Thoracic aorta (tissue), 2 donors: ENCODE measurements around the gene TRIM13. TPM values are rescaled to one million over a fixed set of nuclear protein-coding genes. Genes with fewer than 3 reads are reported as not detected.
"Not testable (repeated sequence)": the region's sequence is repeated elsewhere in the genome, so short reads cannot be mapped to it uniquely, and the experiment has no call there.

ENCODE experiments used
- ATAC-seq: fragments of 150-250 bp; one replicate; pipeline ENCODE4 v1.8.0; 2017; ENCODE audit warnings: low read depth; ENCODE audit not compliant: insufficient number of reproducible peaks, low FRiP score
- DNase-seq: peaks from one replicate; pipeline ENCODE4 v3.0.0-alpha.2; 2020; ENCODE audit warnings: low spot score
- H3K27ac ChIP-seq, 2 donors: fragments of 200-600 bp; sonication (generic); 1 replicate in 1 of 2; 2 replicates in 1 of 2; pipeline ENCODE4 v1.5.1; 2016; ENCODE audit warnings: mild to moderate bottlenecking in 2 of 2, moderate library complexity in 2 of 2
- H3K27me3 ChIP-seq: fragments of 200-600 bp; sonication (generic); replicated peaks from 2 replicates; pipeline ENCODE4 v1.6.0; 2016; ENCODE audit warnings: mild to moderate bottlenecking; ENCODE audit not compliant: insufficient read depth
- H3K36me3 ChIP-seq: fragments of 200-600 bp; sonication (generic); one replicate; pipeline ENCODE4 v1.5.1; 2016
- H3K4me1 ChIP-seq, 2 donors: fragments of 200-600 bp; sonication (generic); 1 replicate in 1 of 2; 2 replicates in 1 of 2; pipeline versions ENCODE4 v1.5.1 to v1.6.0; 2016; ENCODE audit warnings: low read depth in 2 of 2, mild to moderate bottlenecking in 1 of 2; ENCODE audit not compliant: control insufficient read depth in 1 of 2
- H3K4me3 ChIP-seq: fragments of 200-600 bp; sonication (generic); 2 replicates; pipeline ENCODE4 v1.5.1; 2016; ENCODE audit warnings: mild to moderate bottlenecking
- H3K9me3 ChIP-seq: fragments of 200-600 bp; sonication (generic); 2 replicates; pipeline ENCODE4 v1.5.1; 2016
- CTCF ChIP-seq: fragments of 200-600 bp; sonication (generic); IDR thresholded peaks from one replicate; pipeline ENCODE4 v1.5.1; 2019; ENCODE audit warnings: antibody characterized with exemption
- total RNA-seq, 2 donors: library from RNA; depleted of rRNA; stranded (reverse); fragments of >200 nt; gene quantifications; one replicate each; pipeline versions ENCODE4 v1.1.0 to v1.2.3, GENCODE V29; 2016

The TRIM13 gene
- total RNA-seq, result 10 to 100 TPM; 22.4 to 24.4 TPM

GRCh38 chr13:49996951-49997895, at the start of gene TRIM13:
Gene TRIM13, plus strand, starts transcription at chr13:49997042. Its CDS starts 14,899 bp downstream, at chr13:50011941.
- DNase-seq (peak; percentile 65), ATAC-seq (peak; percentile 72)
- Histone ChIP-seq H3K4me3 (peak within 1 kb of the TSS; percentile 97), H3K27ac (peak within 1 kb of the TSS; percentile 98 to 99), H3K4me1 (peaks cover 37 to 52% of the 10 kb centered on the region in 2 donors), H3K9me3 (no peaks in the 10 kb centered on the region), H3K27me3 (no peaks in the 10 kb centered on the region), H3K36me3 (no peaks in the 10 kb centered on the region)
- peak; percentile 62 for TF ChIP-seq CTCF

GRCh38 chr13:49948777-49949270, 48.0 kb upstream of the TRIM13 start:
- not testable (repeated sequence) for H3K27ac ChIP-seq, H3K4me1 ChIP-seq, ATAC-seq, H3K9me3 ChIP-seq, H3K36me3 ChIP-seq, H3K27me3 ChIP-seq, H3K4me3 ChIP-seq, DNase-seq

- ATAC-seq, result no peak
- no peaks in the 10 kb centered on the region for H3K9me3 ChIP-seq
- DNase-seq, result no peak
- H3K27ac ChIP-seq, result no peak overlapping the region
- H3K4me3 ChIP-seq, result no peak overlapping the region
- H3K4me1 ChIP-seq, result no peaks in the 10 kb centered on the region
- no peaks in the 10 kb centered on the region for H3K27me3 ChIP-seq
- H3K36me3 ChIP-seq, result no peaks in the 10 kb centered on the region
- TF ChIP-seq CTCF, result no peak
Observed at GRCh38 chr13:49951754-49952535, 44.9 kb upstream of the TRIM13 start.

- Histone ChIP-seq H3K9me3 (no peaks in the 10 kb centered on the region), H3K27me3 (no peaks in the 10 kb centered on the region), H3K36me3 (no peaks in the 10 kb centered on the region), H3K27ac (no peak overlapping the region), H3K4me1 (no peaks in the 10 kb centered on the region), H3K4me3 (no peak overlapping the region)
- no peak for ATAC-seq
- no peak for TF ChIP-seq CTCF
- DNase-seq, result no peak
Observed at GRCh38 chr13:49953560-49953959, 43.3 kb upstream of the TRIM13 start.

GRCh38 chr13:49954674-49955455, 42.0 kb upstream of the TRIM13 start:
- Histone ChIP-seq H3K4me1 (no peaks in the 10 kb centered on the region), H3K4me3 (no peak overlapping the region), H3K9me3 (peaks cover 3% of the 10 kb centered on the region), H3K27ac (no peak overlapping the region), H3K27me3 (no peaks in the 10 kb centered on the region), H3K36me3 (no peaks in the 10 kb centered on the region)
- ATAC-seq (no peak), DNase-seq (no peak)
- no peak for TF ChIP-seq CTCF
